GM19324 (cell line): ENCODE results near the gene PDLIM1.

Experiments used
- ATAC-seq: cut with Tn5 transposase; IDR thresholded peaks from one replicate; pipeline ENCODE4 v1.9.1; 2021; ENCODE audit warnings: mild to moderate bottlenecking, moderate library complexity; ENCODE audit not compliant: unreplicated experiment, low FRiP score

The PDLIM1 gene

DNA sequence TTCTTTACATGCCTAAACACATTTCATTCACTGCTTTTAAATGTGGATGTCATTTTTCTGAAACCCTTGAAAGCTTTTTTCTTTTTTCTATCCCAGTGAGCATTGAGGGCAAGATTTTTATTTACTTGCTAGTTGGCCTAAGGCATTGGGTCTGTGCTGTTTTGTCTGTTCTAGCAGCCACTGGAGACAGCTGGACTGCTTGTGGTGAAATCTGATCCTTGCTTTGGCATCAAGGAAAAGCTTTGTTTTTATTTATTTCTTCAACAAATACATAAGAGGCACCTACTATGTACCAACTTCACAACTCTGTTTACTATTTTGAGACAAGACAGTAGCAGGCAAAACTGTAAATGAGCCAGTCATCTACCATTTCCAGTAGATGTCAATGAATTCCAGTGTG, 28.4 kb upstream of the PDLIM1 start:
- no peak for ATAC-seq

DNA sequence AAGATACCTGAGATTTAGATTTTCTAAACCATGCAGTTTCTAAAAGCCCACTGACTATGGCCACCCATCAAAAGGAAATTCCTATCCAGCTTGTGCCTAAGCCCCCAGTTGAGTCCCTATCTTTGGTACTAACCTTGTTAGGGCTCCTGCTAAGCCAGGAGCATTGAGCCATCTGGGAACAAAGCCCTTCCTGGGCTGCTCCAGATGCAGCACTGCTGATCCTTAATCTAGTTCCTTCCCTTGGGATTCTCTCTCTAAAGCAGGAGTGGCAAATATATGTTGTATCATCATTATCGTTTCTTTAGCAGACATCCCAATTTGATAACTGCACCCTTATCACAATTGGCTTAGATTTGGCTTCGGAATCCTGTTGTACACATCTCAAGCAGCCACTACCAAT, 24.7 kb upstream of the PDLIM1 start:
- no peak for ATAC-seq

DNA sequence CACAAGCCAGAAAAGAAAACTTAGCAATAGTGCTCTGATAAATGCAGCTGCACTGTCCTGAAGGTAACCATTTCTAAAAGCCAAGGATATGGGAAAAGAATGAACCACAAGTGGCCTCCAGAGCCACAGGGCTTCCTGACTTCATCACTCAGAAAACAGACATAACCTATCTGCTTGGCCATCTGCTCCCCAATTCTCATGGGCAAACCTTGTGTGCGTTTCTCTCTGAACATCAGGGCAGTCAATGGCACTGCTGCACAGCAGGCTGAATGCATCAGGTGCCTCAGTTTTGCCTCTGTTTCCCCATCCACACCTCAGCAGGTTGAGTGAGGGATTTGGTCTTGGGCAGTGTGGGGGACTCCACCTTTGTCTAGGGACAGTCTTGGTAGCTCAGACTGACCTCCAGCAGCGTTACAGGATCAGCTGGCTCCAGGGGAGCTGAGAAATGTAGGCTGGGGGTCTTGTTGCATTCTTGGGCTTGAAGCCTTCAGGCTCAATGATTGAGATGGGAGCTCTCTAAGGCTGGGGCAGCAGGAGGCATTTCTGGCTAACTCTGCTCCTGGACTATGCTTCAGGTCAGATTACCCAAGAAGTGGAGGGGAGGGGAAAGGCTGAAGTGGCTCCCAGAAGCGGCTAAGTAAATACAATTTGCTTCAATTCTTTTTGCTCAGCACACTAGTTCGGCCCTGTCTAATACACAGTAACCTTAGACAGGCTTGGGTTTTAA, 23.6 kb upstream of the PDLIM1 start:
- no peak for ATAC-seq

DNA sequence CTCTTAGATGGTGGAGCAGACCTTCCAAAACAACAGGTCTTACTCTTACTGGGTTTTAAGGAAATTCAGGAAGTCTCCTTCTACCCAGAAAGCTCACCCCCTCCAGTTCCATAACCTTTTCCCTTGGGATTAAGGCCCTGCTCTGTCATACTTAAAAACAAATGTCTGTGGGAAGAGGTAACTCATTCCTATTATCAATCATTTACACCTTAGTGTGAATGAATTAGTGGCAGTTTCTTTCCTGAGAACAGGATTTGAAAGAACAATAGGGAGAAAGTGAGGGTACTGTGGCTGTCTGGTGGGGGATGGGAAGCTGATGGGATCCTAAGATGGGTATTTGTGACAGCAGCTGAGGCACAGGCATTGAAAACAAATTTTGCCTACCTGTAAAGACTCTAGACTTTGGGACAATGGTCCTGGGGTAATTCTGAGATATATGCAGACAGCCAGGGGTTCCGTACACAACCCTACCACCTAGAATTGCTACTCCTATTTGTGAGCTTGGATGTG, 22.2 kb upstream of the PDLIM1 start:
- ATAC-seq, result no peak

DNA sequence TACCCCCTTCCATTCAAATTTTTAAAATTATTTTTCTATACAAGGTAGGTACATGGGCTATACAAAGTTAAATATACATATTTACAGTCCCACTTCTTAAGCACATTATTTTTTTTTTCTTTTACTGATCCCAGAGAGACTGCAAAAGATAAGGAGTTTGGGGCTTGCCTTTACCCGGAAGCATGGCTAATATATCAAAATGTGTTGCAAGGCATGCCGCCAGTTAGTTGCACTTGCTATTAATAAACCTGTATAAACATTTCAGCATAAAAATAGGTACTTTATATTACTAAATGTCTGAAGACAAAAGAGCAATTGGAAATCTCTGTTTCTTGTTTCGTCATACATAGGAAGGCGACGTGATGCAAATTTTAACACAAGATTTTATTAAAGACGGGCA, 21.5 kb upstream of the PDLIM1 start:
- no peak for ATAC-seq

DNA sequence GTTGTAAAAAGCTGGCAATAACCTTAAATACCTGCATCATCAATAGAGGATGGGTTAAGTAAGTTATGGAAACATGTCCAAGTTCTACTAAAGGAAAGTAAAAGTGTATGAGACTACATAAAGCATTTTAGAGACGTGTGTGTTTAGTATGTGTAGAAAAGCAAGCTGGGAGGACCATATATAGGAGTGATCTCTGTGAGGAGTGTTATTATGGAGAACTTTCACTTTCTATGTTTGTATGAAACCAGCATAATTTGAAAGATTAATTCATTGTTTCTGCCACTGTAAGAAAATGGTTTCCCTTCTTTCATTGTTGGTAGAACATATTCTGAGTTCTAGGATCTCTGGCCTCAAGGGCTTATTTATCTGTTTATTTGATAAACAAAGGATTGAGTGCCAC, 19.2 kb upstream of the PDLIM1 start:
- no peak for ATAC-seq

DNA sequence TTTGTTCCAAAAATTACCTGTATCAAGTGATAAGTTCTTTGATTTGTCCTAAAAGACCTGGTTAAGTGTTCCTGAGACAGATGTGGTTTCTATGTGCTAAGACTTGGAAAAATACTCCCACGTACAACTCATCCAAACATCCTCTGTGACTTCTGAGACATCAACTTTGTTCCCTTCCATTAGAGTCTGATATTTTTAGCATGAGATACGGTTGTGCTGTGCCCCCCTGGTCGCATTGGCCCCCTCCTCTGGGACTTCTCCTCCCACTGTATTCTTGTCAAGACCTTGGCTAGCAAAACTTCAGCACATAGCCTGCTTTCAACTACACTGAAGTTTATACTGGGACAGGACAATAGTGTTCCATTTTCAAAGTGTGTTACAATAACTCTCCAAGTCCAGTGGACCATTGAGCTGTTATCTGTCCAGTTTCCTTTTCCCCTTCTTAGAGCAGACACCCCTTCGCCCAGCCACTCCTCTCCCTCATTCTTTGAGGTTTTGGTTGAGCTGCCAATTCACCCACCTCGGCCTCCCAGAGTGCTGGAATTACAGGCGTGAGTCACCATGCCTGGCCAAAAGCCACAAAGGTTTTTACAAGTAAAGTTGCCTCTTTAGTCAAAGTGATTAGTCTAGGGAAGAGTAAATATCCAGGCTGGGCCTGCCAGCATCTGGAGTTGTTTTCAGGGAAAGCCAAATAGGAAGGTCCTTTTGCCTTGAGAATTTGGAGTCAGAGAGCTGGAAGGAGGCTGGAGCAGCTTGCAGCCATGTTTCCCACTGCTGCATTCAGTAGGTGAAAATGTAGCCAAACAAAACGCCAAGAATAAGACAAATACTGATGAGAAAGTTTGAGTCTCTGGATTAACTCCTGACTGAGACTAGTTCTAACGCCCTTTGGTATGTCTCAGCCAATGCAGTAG, 17.8 kb upstream of the PDLIM1 start:
- ATAC-seq, result no peak

DNA sequence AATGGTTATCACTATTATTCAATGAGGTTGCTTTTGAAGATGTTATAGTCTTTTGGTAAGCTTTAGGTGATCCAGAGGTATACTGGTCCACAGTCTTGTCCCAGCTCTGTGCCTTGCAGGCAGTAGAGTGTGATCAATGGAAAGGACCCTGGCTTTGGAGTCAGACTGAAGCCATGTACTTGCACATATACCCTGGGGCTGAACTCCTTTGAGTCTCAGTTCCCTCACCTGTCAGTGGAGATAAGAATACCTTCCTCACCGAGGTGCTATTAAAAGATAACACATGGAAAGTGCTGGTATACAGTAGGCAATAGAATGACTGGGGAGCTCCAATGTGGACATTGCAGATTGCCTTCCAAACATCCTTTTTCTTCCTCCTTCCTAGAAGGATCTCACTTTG, 16.0 kb upstream of the PDLIM1 start:
- no peak for ATAC-seq

DNA sequence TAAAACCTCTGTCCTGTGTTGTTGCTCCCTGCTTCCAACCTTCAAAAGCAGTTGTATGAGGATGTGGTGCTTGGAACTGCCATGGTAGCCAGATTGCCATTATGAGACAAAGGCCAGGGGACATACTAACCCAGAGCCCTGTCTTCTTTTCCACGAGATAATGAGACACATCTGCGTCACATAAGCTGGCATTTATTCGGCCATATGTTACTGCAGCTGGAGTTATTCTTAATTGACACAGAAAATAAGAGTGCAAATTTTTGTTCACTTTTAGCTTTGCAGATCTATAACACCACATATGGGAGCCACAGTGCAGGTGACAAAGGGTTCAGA, 15.5 kb upstream of the PDLIM1 start:
- ATAC-seq, result no peak

DNA sequence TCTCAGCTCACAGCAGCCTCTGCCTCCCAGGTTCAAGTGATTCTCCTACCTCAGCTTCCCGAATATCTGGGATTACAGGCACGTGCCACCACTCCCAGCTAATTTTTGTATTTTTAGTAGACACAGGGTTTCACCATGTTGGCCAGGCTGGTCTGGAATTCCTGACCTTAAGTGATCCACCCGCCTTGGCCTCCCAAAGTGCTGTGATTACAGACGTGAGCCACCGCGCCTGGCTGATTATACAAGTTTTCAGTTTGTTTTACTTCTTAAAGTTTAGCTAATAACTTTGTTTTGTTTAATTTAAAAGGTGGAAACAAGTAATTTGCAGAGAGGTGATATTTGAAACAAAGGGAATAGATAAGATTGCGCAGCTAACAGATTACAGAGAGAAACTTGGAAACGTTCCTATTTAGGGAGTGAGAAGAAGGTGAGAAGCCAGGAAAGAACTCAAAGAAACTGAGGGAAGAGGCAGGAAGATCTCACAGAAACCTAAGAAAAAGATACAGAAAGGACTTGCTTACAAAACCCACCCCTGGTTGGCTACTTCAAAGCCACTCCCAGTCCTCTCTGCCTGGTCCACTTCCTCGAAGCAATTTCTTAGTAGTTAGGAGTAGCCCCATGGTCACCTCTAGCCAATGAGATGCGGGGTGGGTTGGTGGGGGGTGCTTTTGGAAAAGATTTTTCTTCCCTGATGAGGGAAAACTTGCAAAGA, 15.0 kb upstream of the PDLIM1 start:
- ATAC-seq, result no peak

DNA sequence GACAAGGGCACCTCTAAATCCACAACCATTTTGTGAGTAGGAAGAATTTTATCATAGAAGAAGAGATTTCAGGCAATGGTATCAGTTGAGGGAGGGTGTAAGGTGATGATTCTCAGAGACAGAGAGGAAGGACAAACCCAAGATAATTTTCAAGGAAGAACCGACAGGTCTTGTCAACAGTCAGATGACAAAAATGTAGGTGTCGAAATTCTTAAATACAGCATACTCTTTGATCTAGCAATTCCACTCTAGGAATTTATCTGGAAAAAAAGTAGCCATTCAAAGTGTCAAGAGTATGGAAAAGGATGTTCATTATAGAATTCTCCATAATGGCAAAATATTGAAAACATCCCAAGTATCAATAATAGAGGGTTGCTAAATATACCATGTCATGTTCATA, 14.2 kb upstream of the PDLIM1 start:
- ATAC-seq, result no peak

DNA sequence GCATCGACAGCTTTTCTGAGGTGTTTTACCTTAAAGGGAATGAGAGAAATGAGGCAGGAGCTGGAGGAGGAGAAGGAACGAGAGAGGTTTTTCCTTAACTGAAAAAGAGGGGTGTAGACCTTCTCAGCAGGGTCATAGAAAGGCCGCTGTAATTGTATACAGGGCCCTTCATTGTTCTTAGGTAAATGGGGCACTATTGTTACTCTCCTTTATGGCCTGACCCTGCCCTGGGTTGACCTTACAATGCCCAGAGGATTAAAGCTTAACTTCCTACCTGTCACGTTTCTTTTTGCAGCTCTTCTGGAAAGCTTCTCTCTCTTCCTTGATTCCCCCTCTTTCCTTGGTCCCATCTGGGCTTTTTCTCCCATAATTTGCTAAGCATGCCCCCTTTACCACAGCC, 13.7 kb upstream of the PDLIM1 start:
- no peak for ATAC-seq

DNA sequence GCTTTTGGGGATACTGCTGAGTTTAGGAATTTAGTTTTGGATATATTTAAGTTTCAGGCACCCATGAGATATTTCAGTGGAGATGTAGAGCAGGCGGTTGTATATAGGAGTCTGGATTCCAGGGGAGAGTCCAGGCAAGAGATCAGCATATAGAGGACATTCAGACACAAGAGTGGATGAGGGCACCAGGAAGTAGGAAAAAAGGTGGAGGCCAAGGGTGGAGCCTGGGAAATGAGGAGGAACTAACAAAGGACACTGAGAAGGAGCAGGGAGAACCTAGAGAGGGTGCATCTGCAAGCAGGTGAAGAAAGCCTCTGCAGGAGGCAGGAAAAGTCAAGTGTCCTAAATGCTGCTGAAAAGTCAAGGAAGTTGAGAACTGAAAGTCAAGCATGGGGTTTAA, 13.1 kb upstream of the PDLIM1 start:
- ATAC-seq, result no peak

DNA sequence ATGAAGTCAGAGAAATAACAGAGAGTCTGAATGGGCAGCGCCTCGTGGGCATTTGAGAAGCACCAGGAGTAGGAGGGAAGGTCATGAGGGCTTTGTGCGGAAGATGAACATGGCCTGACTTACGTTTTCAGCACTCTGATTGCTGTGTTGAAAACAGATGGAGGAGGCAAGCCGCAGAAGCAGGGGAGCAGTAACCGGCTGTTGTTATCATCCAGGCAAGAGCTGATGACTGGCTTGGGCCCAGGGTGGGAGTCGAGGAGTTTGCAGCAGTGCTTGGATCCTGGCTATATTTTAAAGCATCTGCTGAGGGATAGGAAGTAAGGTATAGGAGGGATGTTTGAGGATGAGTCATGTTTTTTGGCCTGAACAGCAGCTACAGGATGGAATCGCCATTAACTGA, 12.7 kb upstream of the PDLIM1 start:
- no peak for ATAC-seq

DNA sequence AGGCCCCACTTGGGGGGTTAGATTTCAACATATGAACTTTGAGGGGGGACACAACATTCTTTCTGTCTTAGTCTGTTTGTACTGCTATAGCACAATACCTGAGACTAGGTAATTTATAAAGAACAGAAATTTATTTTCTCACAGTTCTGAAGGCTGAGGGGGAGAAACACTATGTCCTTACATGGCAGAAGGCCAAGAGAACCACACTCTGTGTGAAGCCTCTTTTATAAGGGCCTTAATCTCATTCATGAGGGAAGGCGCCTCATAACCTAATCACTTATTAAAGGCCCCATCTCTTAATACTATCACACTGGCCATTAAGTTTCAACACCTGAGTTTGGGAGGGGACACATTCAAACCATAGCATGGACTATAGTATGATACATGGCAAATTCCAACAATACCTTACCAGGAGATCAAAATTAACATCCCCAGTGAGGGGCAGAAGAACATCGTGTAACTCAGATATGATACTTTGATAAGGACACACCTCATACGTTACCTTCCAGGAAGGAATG, 9.3 kb upstream of the PDLIM1 start:
- ATAC-seq, result no peak

DNA sequence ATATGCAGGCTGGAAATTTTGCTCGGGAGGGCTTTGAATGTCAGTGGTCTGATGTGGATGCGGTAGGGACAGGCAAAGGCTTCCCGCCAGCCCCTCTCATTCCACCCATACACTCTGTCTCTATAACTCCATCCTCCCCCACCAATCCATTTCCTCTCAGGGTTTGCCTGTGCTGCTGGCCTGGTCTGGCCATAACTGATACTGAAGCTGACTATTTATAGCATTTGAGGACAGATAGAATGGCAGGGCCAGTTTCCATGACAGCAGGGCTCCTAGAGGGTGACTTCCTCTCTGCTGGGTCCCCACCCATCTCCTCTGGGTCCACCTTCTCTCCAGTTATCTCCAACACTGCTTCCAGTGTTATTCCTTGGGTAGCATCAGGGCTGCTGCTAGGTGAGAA, 6.6 kb upstream of the PDLIM1 start:
- peak; percentile 31 for ATAC-seq

DNA sequence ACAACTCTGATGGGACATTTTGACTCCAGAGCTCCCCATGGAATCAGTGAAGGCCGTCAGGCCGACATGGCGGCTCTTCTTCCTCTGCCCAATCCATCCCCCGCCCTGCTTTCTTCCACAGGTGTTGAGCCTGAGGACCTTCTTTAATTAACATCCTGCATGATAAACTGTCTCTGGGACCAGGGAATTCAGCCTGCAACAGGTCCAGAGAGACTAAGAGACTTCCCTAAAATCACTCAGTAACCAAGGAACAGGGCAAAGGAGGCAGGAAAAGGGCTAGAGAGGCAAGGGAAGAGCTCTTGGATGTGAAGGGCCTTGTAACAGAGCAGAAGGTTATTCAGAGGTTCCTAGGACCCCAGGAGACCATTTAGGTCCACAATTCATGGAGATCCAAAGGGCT, 6.0 kb upstream of the PDLIM1 start:
- ATAC-seq, result no peak

DNA sequence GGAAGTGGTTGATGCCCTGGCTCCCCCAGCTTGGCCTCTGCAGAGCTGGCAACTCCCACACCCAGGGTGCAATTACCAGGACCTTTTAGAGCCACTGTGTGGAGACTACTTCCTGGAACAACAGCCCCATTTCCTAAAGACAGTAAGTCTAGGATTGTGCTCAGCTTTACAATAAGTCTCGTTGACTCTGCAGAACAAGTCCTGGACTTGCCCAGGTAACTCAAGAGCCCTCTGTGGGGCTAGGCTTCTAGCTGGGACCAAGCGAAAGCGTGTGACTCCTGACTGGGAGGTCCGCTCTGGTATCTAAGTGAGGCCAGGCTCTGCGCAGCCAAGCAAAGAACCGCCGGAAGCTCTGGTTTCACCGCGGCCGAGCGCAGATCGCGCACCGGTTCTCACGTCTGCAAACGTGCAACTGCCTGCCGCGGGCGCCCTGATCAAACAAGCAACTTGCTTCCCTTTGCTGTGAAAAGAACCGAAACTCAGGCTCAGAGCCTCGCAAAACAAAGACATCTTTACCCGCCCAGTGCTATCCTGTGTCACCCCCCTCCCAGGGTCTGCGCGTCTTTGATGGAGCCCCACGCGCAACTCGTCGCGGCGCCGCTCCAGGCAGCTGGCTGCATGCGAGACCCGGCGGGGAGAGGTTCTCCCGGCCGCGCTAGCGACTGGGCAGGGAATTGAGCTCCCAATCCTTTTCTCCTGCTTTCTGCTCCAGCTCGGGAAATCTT, 4.4 kb upstream of the PDLIM1 start:
- peak; percentile 84 for ATAC-seq

DNA sequence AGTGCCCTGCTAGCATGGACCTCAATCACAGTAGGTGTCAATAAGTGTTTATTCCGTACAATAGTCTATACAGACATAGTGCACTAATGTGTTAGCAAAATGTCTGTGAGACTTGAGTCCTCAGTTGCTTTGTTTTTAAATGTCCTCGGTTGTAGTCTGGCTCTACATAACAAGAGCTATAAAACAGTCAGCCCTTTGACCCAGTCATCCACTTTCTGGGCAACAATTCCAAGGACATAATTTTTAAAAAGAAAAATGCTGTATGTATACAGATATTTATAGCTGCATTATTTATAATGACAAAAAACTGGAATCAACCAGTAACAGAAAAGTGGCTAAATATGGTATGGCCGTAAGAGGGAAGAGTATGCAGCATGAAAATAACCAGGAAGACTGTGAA, 2.8 kb upstream of the PDLIM1 start:
- no peak for ATAC-seq

DNA sequence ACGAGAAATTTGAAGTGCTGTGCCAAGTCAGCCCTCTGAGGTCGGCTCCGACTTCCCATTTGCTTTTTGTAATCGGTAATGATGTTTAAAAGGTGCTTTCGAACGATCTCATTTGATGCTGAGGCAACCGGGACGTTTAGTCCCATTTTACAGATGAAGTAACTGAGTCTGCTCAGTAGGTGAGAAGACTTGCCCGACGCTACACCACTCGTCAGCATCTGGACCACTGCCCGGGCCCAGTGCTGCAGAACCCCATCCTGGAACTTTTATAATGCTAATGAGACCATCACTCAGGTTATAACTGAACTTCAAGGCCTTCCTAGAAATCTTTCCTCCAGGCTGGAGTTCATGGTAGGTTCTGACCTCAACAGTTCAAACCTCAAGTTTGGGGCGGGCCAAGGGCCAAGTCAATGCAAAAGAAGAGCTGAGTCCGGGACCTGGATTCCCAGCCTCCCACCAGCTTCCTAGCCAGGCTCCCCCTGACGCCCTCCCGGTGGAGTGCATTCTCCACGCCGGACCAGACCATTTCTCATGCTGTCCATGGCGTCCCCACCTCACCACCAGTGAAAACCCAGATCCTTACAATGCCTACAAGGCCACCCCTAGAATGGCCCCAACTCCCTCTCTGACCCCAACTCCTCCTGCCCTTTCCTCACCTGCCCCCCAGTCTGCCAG, 699 bp upstream of the PDLIM1 start:
- ATAC-seq, result no peak
